Stomach (tissue), 9 donors: ENCODE results near the gene PLEKHA4. TPM values are rescaled to one million over a fixed set of nuclear protein-coding genes. Genes with fewer than 3 reads are reported as not detected.
A peak's percentile ranks its signal among the peaks of the same experiment; 100 is the strongest.

ENCODE experiments used
- DNase-seq, 2 donors: peaks; one replicate each; pipeline versions ENCODE4 v3.0.0 to v3.0.0-alpha.2; 2013 to 2019
- H3K27ac ChIP-seq, 5 donors: fragments of 200-600 bp in 4 of 5; sonication (generic) in 4 of 5; one replicate each; pipeline ENCODE4 v1.5.1; 2013 to 2019; ENCODE audit warnings: mild to moderate bottlenecking in 1 of 5, moderate library complexity in 1 of 5
- H3K27me3 ChIP-seq, 3 donors: fragments of 200-600 bp; sonication (generic); one replicate each; pipeline ENCODE4 v1.5.1; 2017 to 2019; ENCODE audit warnings: mixed run types in 1 of 3
- H3K36me3 ChIP-seq, 4 donors: fragments of 200-600 bp; sonication (generic); 1 replicate in 3 of 4; 2 replicates in 1 of 4; pipeline ENCODE4 v1.5.1; 2016 to 2019
- H3K4me1 ChIP-seq, 4 donors: fragments of 200-600 bp; sonication (generic); one replicate each; pipeline ENCODE4 v1.5.1; 2016 to 2019
- H3K4me3 ChIP-seq, 4 donors: fragments of 200-600 bp; sonication (generic) in 3 of 4; one replicate each; pipeline ENCODE4 v1.5.1; 2016 to 2019; ENCODE audit warnings: mild to moderate bottlenecking in 1 of 4
- H3K9me3 ChIP-seq, 4 donors: fragments of 200-600 bp; sonication (generic); one replicate each; pipeline ENCODE4 v1.5.1; 2016 to 2019
- EP300 ChIP-seq: sonication (generic); formaldehyde crosslinking; IDR thresholded peaks from one replicate; pipeline ENCODE4 v1.6.1; 2017; ENCODE audit warnings: antibody characterized with exemption
- POLR2A ChIP-seq, 4 donors: fragments of 450-650 bp; IDR thresholded peaks; one replicate each; pipeline ENCODE4 v1.6.1; 2016; ENCODE audit warnings: antibody characterized with exemption in 4 of 4, control low read depth in 2 of 4, mild to moderate bottlenecking in 1 of 4, moderate library complexity in 1 of 4
- POLR2AphosphoS5 ChIP-seq, 3 donors: sonication (generic); formaldehyde crosslinking; IDR thresholded peaks; one replicate each; pipeline ENCODE4 v1.6.1; 2016; ENCODE audit warnings: antibody characterized with exemption in 3 of 3
- WGBS, 5 donors: extraction: QIAGEN DNeasy Blood & Tissue Kit in 3 of 5; methylation state at CpG; one replicate each; pipeline versions ENCODE4 v1.1.5 to v1.1.7; 2013 to 2018; 5-methylcytosine and 5-hydroxymethylcytosine counted together
- intact Hi-C: fragments of 100-400 bp; cut with DNase I; formaldehyde crosslinking; loops from one replicate; pipeline ENCODE4 v1.15.1; 2023; ENCODE audit warnings: low total_unique reads
- polyA plus RNA-seq, 3 donors: library from polyadenylated mRNA; stranded (reverse); fragments of 200-250 nt; gene quantifications; one replicate each; pipeline ENCODE4 v1.2.3, GENCODE V29; 2013
- total RNA-seq, 5 donors: library from RNA; depleted of rRNA; stranded (reverse); fragments of >200 nt; gene quantifications; one replicate each; pipeline versions ENCODE4 v1.1.0 to v1.2.3, GENCODE V29; 2014 to 2016
- TF ChIP-seq, protein P1 (sequence below), 7 experiments: fragments of 450-650 bp in 4 of 7; fragments of 200-600 bp in 3 of 7; sonication (generic) in 3 of 7; IDR thresholded peaks; one replicate each; pipeline ENCODE4 v1.5.1; 2016 to 2019; ENCODE audit warnings: antibody characterized with exemption in 7 of 7, control low read depth in 2 of 7, mild to moderate bottlenecking in 1 of 7
- donor health status: healthy with polysubstance abuse.
- donor health status: Bipolar disorder and iron deficiency.
- donor health status: healthy.

Gene PLEKHA4
- total and polyA plus RNA-seq, 8 donors = 1.7 to 85.0 (median 30.0) TPM

DNA sequence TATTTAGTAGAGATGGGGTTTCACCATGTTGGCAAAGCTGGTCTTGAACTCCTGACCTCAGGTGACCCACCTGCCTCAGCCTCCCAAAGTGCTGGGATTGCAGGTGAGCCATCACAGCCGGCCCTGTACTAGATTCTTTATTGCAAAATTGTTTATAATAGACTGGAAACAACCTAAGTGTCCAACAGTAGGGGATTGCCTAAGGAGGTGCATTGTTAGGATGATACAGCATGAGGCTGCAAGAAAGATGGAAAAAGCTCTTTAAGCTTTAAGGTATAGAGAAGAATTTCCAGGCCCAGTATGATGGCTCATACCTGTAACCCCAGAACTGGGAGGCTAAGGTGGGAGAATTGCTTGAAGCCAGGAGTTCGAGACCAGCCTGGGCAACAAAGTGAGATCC, 65.8 kb downstream of the PLEKHA4 start:
- DNase-seq = no peak
- no peak for TF ChIP-seq POLR2AphosphoS5 (IDR thresholded peaks at IDR 0.05)
- TF ChIP-seq EP300 = no peak
- TF ChIP-seq, protein P1, sequence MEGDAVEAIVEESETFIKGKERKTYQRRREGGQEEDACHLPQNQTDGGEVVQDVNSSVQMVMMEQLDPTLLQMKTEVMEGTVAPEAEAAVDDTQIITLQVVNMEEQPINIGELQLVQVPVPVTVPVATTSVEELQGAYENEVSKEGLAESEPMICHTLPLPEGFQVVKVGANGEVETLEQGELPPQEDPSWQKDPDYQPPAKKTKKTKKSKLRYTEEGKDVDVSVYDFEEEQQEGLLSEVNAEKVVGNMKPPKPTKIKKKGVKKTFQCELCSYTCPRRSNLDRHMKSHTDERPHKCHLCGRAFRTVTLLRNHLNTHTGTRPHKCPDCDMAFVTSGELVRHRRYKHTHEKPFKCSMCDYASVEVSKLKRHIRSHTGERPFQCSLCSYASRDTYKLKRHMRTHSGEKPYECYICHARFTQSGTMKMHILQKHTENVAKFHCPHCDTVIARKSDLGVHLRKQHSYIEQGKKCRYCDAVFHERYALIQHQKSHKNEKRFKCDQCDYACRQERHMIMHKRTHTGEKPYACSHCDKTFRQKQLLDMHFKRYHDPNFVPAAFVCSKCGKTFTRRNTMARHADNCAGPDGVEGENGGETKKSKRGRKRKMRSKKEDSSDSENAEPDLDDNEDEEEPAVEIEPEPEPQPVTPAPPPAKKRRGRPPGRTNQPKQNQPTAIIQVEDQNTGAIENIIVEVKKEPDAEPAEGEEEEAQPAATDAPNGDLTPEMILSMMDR (IDR thresholded peaks at IDR 0.05) = no peak
- no peak for TF ChIP-seq POLR2A (IDR thresholded peaks at IDR 0.05)
- Histone ChIP-seq H3K4me1 (peaks cover 4 to 19% (median 7%) of the 10 kb centered on the region in 4 donors), H3K4me3 (no peak overlapping the region), H3K36me3 (peaks cover 3 to 46% (median 35%) of the 10 kb centered on the region in 4 donors), H3K9me3 (no peaks in the 10 kb centered on the region), H3K27ac (no peak overlapping the region), H3K27me3 (no peaks in the 10 kb centered on the region)
- 90 to 96% (median 94%) methylated on average over 2 of the region's 2 CpGs for WGBS, 5 donors
- intact Hi-C loops = no loop called here

DNA sequence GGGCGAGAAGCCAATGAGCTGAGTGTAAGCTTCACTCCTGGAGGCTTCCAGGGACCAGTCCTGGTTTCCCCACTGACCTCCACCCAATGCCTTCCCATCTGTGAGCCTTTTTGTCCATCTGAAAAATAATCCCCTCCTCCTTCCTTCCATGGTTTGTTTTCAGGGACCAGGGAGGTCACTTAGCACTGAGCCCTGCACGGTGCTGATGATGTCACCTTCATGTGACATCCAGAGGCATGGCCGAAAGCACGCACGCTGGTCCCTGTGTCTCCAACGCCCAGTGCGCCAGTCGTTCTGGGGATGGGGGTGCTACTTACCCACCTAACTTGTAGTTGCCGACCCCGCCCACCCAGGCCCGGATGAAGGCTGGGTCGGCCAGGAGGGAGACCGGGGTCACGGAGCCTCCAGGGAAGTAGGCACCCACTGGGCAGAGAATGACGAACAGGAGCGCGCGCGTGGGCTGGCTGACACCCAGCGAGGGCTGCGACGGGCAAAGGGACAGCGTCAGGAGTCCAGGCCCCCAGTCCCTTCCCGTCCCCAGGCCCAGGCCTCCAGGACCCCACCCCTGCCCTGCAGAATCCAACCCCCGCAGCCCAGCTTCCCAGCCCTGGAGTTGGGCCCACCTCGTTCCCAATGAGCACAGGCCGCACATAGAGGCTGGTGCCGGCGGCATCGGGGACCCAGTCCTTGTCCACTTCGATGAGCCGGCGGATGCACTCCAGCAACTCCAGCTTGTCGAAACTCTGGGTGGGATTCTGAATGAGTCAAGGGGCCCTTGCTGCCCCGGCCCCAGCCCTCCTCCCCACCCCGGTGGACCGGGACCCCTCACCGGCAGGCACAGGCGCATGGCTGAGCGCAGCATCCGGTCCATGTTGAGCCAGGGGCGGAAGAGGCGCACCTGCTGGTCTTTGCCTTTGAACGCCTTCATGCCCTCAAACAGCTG, 68.8 kb downstream of the PLEKHA4 start:
- Histone ChIP-seq H3K27me3 (no peaks in the 10 kb centered on the region), H3K4me1 (peaks cover 16 to 23% (median 17%) of the 10 kb centered on the region in 4 donors), H3K27ac (peak overlapping the region in 1 of 5 donors; percentile 11), H3K4me3 (no peak overlapping the region), H3K36me3 (peaks cover 3 to 54% (median 32%) of the 10 kb centered on the region in 4 donors), H3K9me3 (no peaks in the 10 kb centered on the region)
- TF ChIP-seq POLR2A (IDR thresholded peaks at IDR 0.05) = no peak
- TF ChIP-seq EP300 = no peak
- TF ChIP-seq, protein P1 (IDR thresholded peaks at IDR 0.05) = no peak
- TF ChIP-seq POLR2AphosphoS5 (IDR thresholded peaks at IDR 0.05) = no peak
- WGBS, 5 donors = 92 to 94% (median 93%) methylated on average over 26 to 44 of the region's 44 CpGs
- DNase-seq = no peak
- intact Hi-C loops = loop anchor here (5.0 kb wide), 1 partner anchor 33 kb away; no protein-coding TSS in a partner anchor

DNA sequence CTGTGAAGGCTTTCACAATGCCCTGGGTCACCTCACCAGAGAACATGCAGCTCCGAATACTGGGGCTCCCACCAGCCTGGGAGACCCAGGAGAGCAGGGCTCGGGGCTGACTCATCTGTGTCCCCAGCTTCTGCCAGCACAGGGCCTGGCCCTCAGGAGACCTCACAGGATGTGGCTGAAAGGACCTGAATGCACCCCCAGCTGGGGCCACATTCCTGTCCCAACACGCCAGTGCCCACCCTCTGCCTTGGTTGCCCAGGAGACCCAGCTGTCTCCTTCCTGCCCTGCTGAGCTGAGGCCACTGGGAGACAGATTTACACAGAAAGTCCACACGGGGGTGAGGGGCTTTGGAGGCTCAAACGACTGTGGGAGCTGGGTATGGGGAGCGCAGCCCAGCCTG, 69.5 kb downstream of the PLEKHA4 start:
- DNase-seq = no peak
- no peaks in the 10 kb centered on the region for H3K27me3 ChIP-seq
- TF ChIP-seq, protein P1 (IDR thresholded peaks at IDR 0.05) = no peak
- no peak for TF ChIP-seq EP300
- no peak for TF ChIP-seq POLR2A (IDR thresholded peaks at IDR 0.05)
- TF ChIP-seq POLR2AphosphoS5 (IDR thresholded peaks at IDR 0.05) = no peak
- no peak overlapping the region for H3K4me3 ChIP-seq
- peaks cover 3 to 54% (median 31%) of the 10 kb centered on the region in 4 donors for H3K36me3 ChIP-seq
- peak overlapping the region in 1 of 5 donors; percentile 11 for H3K27ac ChIP-seq
- WGBS, 5 donors = 67 to 78% (median 70%) methylated on average over 1 to 6 of the region's 6 CpGs
- peaks cover 16 to 27% (median 18%) of the 10 kb centered on the region in 4 donors for H3K4me1 ChIP-seq
- intact Hi-C loops = loop anchor here (5.0 kb wide), 1 partner anchor 33 kb away; no protein-coding TSS in a partner anchor
- H3K9me3 ChIP-seq = no peaks in the 10 kb centered on the region

DNA sequence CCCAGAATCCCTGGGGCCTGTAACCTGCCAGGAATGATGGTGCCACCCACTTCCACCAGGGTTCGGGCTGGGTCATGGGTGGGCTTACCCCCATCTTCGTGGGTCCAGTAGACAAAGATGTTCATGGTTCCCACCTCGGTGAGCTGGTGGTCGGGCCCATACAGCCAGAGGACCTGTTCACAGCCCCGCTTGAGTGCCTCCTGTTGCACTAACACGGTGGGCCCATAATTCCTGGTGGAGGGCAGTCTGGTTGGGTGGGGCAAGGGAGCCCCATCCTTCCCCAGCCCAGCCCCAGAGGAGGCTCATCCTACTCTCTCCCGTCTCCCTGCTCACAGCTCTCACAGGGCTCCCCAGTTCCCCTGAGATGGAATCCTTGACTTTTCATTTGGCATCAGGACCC, 71.3 kb downstream of the PLEKHA4 start:
- Histone ChIP-seq H3K36me3 (peaks cover 3 to 42% (median 29%) of the 10 kb centered on the region in 4 donors), H3K9me3 (no peaks in the 10 kb centered on the region), H3K4me1 (peaks cover 16 to 27% (median 18%) of the 10 kb centered on the region in 4 donors), H3K27ac (peak overlapping the region in 3 of 5 donors; percentile 73 to 88 (median 85)), H3K4me3 (no peak overlapping the region), H3K27me3 (no peaks in the 10 kb centered on the region)
- intact Hi-C loops = loop anchor here (5.0 kb wide), 1 partner anchor 35 kb away; no protein-coding TSS in a partner anchor
- WGBS, 5 donors = 88 to 96% (median 89%) methylated on average over 6 to 7 of the region's 7 CpGs
- no peak for DNase-seq
- no peak for TF ChIP-seq POLR2AphosphoS5 (IDR thresholded peaks at IDR 0.05)
- TF ChIP-seq POLR2A (IDR thresholded peaks at IDR 0.05) = no peak
- no peak for TF ChIP-seq EP300
- TF ChIP-seq, protein P1 (IDR thresholded peaks at IDR 0.05) = no peak
